SH-SY5Y (cell line): ENCODE measurements around the gene ZFHX3.

Experiments
- GATA2 ChIP-seq: IDR thresholded peaks from 2 replicates; pipeline ENCODE4 v1.6.1; 2011; ENCODE audit warnings: mild to moderate bottlenecking, low read depth, low read length
- GATA3 ChIP-seq: IDR thresholded peaks from 2 replicates; pipeline ENCODE4 v1.6.1; 2011; ENCODE audit warnings: low read depth, mild to moderate bottlenecking, low read length, moderate library complexity

GRCh38 chr16:73018821-73019456 is 29.0 kb downstream of the ZFHX3 start:
- TF ChIP-seq GATA3 (no peak), GATA2 (no peak)
